ENCODE data around the gene DHFR.

DHFR gene

GRCh38 chr5:80654391-80655230 is at the start of gene DHFR, which contains the start of gene MSH3:
TSS of gene DHFR (minus strand) at chr5:80654983. CDS start at chr5:80654489, 494 bp downstream.
TSS of gene MSH3 (plus strand) at chr5:80654652. CDS start at chr5:80654728, 76 bp downstream.
- Histone ChIP-seq H3K27ac (ENCODE audit: low read length) (peak within 1 kb of the TSS; percentile 83), H3K36me3 (ENCODE audit: control insufficient read depth in 1 of 2, insufficient read depth in 2 of 2, low read length in 2 of 2) (peaks cover 5 to 16% of the 10 kb centered on the region in 2 donors), H3K4me3 (ENCODE audit: low read depth in 1 of 2, low read length in 2 of 2) (peak within 1 kb of the TSS; percentile 82 to 85), H3K4me1 (ENCODE audit: control insufficient read depth in 1 of 2, insufficient read depth in 2 of 2, low read length in 2 of 2) (peaks cover 8 to 21% of the 10 kb centered on the region in 2 donors), H3K27me3 (ENCODE audit: low read depth, low read length) (no peaks in the 10 kb centered on the region), H3K9me3 (ENCODE audit: control insufficient read depth in 1 of 2, low read length in 2 of 2) (no peaks in the 10 kb centered on the region)

DNA sequence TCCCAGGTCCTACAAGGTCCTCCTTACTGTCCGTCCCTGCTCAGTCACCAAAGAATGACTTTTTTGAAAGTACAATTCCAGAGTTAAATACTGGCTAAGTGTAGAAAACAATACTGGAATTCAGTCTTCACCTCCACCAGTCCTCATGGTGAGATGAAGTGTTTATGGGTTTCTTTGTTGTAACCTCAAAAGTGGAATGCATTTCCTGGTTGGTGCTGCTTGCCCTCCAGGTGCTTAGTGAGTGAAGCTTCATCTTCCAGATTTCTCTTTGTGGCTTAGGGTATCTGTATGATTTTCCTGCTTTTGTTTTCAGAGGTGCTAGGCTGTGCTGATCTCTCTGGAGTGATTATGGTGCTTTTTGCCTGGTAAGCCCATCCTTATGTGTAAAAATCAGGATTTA is 49.4 kb upstream of the DHFR start:
- Histone ChIP-seq H3K27me3 (ENCODE audit: low read depth, low read length) (no peaks in the 10 kb centered on the region), H3K27ac (ENCODE audit: low read length) (no peak overlapping the region), H3K4me3 (ENCODE audit: low read depth in 1 of 2, low read length in 2 of 2) (no peak overlapping the region), H3K36me3 (ENCODE audit: control insufficient read depth in 1 of 2, insufficient read depth in 2 of 2, low read length in 2 of 2) (peaks cover 14 to 19% of the 10 kb centered on the region in 2 donors), H3K9me3 (ENCODE audit: control insufficient read depth in 1 of 2, low read length in 2 of 2) (no peaks in the 10 kb centered on the region), H3K4me1 (ENCODE audit: control insufficient read depth in 1 of 2, insufficient read depth in 2 of 2, low read length in 2 of 2) (no peaks in the 10 kb centered on the region)

DNA sequence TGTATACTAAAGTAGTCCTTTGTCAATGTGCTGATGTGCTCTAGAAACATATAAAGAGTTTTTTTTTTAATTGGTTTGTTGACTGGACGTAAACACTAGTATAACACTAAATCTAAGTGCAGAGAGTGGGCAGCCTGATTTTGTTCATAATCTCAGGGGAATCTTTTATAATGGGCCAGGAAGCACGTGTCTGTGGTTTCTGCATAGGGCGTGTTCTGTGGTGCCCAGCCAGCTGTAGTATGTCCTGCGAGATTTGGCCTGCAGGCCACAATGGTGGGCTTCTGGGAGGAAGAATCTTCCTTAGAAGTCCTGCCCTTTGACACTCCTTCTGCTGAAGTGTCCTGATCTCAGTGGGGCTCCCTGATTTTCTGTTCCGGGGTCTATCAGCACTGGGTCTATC is 49.0 kb upstream of the DHFR start:
- Histone ChIP-seq H3K4me1 (ENCODE audit: control insufficient read depth in 1 of 2, insufficient read depth in 2 of 2, low read length in 2 of 2) (no peaks in the 10 kb centered on the region), H3K36me3 (ENCODE audit: control insufficient read depth in 1 of 2, insufficient read depth in 2 of 2, low read length in 2 of 2) (peaks cover 14 to 19% of the 10 kb centered on the region in 2 donors), H3K27me3 (ENCODE audit: low read depth, low read length) (no peaks in the 10 kb centered on the region), H3K27ac (ENCODE audit: low read length) (no peak overlapping the region), H3K4me3 (ENCODE audit: low read depth in 1 of 2, low read length in 2 of 2) (no peak overlapping the region), H3K9me3 (ENCODE audit: control insufficient read depth in 1 of 2, low read length in 2 of 2) (no peaks in the 10 kb centered on the region)

DNA sequence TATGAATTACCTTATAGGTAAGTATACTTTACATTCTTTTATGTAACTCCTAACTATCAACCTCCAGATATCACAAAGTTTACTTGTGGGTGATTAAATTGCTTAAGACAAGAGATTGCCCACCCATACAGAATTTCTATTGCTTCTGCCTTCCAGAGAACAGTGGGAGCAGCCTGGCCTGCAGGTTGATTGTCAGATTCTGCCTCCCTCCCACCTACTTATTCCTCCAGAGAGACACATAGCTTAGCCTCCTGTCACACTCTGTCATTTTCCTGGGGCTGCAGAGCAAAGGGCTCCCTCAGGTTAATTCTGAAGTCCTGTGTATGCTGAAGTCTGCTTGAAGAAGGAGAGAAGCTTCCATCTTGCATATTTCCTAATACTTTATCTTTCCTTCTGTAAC is 48.5 kb upstream of the DHFR start:
- Histone ChIP-seq H3K9me3 (ENCODE audit: control insufficient read depth in 1 of 2, low read length in 2 of 2) (no peaks in the 10 kb centered on the region), H3K36me3 (ENCODE audit: control insufficient read depth in 1 of 2, insufficient read depth in 2 of 2, low read length in 2 of 2) (peaks cover 14 to 19% of the 10 kb centered on the region in 2 donors), H3K27me3 (ENCODE audit: low read depth, low read length) (no peaks in the 10 kb centered on the region), H3K27ac (ENCODE audit: low read length) (no peak overlapping the region), H3K4me3 (ENCODE audit: low read depth in 1 of 2, low read length in 2 of 2) (no peak overlapping the region), H3K4me1 (ENCODE audit: control insufficient read depth in 1 of 2, insufficient read depth in 2 of 2, low read length in 2 of 2) (no peaks in the 10 kb centered on the region)

DNA sequence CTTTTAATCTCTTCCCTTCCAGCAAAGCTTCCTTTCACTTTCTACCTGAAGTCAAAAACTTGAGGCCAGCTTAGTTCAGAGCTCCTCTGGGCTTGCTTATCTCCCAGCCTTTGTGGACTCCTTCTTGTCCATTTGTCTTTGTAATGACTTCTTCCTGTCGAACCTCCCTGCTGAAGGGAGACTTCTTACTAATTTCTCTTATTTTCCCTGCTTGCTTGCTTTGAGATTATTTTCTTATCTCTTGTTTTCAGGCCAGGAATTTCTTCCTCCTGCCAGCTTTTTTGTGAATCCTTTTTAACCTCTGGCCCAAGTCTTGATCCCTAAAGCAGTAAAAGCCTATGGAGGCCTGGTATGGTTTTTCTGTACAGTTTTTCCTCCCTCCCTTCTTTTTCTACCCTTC is 46.8 kb upstream of the DHFR start:
- Histone ChIP-seq H3K27ac (ENCODE audit: low read length) (no peak overlapping the region), H3K9me3 (ENCODE audit: control insufficient read depth in 1 of 2, low read length in 2 of 2) (no peaks in the 10 kb centered on the region), H3K27me3 (ENCODE audit: low read depth, low read length) (no peaks in the 10 kb centered on the region), H3K4me1 (ENCODE audit: control insufficient read depth in 1 of 2, insufficient read depth in 2 of 2, low read length in 2 of 2) (no peaks in the 10 kb centered on the region), H3K36me3 (ENCODE audit: control insufficient read depth in 1 of 2, insufficient read depth in 2 of 2, low read length in 2 of 2) (peaks cover 14 to 19% of the 10 kb centered on the region in 2 donors), H3K4me3 (ENCODE audit: low read depth in 1 of 2, low read length in 2 of 2) (no peak overlapping the region)

- Histone ChIP-seq H3K27ac (ENCODE audit: low read length) (no peak overlapping the region), H3K4me3 (ENCODE audit: low read depth in 1 of 2, low read length in 2 of 2) (no peak overlapping the region), H3K36me3 (ENCODE audit: control insufficient read depth in 1 of 2, insufficient read depth in 2 of 2, low read length in 2 of 2) (peaks cover 3 to 14% of the 10 kb centered on the region in 2 donors), H3K27me3 (ENCODE audit: low read depth, low read length) (no peaks in the 10 kb centered on the region), H3K9me3 (ENCODE audit: control insufficient read depth in 1 of 2, low read length in 2 of 2) (no peaks in the 10 kb centered on the region), H3K4me1 (ENCODE audit: control insufficient read depth in 1 of 2, insufficient read depth in 2 of 2, low read length in 2 of 2) (no peaks in the 10 kb centered on the region)
Observed at GRCh38 chr5:80698369-80698768, 43.6 kb upstream of the DHFR start.

- no peak overlapping the region for H3K4me3 ChIP-seq (ENCODE audit: low read depth in 1 of 2, low read length in 2 of 2)
- no peaks in the 10 kb centered on the region for H3K27me3 ChIP-seq (ENCODE audit: low read depth, low read length)
- H3K4me1 ChIP-seq (ENCODE audit: control insufficient read depth in 1 of 2, insufficient read depth in 2 of 2, low read length in 2 of 2): no peaks in the 10 kb centered on the region
- no peaks in the 10 kb centered on the region for H3K9me3 ChIP-seq (ENCODE audit: control insufficient read depth in 1 of 2, low read length in 2 of 2)
- H3K36me3 ChIP-seq (ENCODE audit: control insufficient read depth in 1 of 2, insufficient read depth in 2 of 2, low read length in 2 of 2): peaks cover 3 to 8% of the 10 kb centered on the region in 2 donors
- H3K27ac ChIP-seq (ENCODE audit: low read length): no peak overlapping the region
Observed at GRCh38 chr5:80697100-80697499, 42.3 kb upstream of the DHFR start.

GRCh38 chr5:80696450-80696849 is 41.7 kb upstream of the DHFR start:
- H3K27me3 ChIP-seq (ENCODE audit: low read depth, low read length): no peaks in the 10 kb centered on the region
- peaks cover 3 to 5% of the 10 kb centered on the region in 2 donors for H3K36me3 ChIP-seq (ENCODE audit: control insufficient read depth in 1 of 2, insufficient read depth in 2 of 2, low read length in 2 of 2)
- H3K4me1 ChIP-seq (ENCODE audit: control insufficient read depth in 1 of 2, insufficient read depth in 2 of 2, low read length in 2 of 2): no peaks in the 10 kb centered on the region
- H3K9me3 ChIP-seq (ENCODE audit: control insufficient read depth in 1 of 2, low read length in 2 of 2): no peaks in the 10 kb centered on the region
- H3K4me3 ChIP-seq (ENCODE audit: low read depth in 1 of 2, low read length in 2 of 2): no peak overlapping the region
- no peak overlapping the region for H3K27ac ChIP-seq (ENCODE audit: low read length)

DNA sequence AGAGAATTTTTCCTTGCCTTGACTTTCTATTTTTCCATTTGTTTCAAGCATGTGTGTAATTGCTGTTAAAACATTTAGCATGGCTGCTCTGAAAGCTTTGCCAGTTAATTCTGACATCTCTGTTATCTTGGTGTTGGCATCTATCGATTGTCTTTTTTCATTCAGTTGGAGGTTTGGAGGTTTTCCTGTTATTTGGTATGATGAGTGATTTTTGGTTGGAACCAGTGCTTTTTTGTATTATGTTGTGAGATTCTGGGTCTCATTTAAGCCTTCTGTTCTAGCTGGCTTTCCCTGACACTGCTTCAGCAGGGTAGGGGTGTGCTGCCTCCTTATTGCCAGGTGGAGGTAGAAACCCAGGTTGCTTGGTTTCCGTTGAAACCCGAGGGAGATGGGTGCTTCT is 40.9 kb upstream of the DHFR start:
- no peak overlapping the region for H3K4me3 ChIP-seq (ENCODE audit: low read depth in 1 of 2, low read length in 2 of 2)
- no peaks in the 10 kb centered on the region for H3K27me3 ChIP-seq (ENCODE audit: low read depth, low read length)
- H3K27ac ChIP-seq (ENCODE audit: low read length): no peak overlapping the region
- H3K4me1 ChIP-seq (ENCODE audit: control insufficient read depth in 1 of 2, insufficient read depth in 2 of 2, low read length in 2 of 2): no peaks in the 10 kb centered on the region
- no peaks in the 10 kb centered on the region for H3K9me3 ChIP-seq (ENCODE audit: control insufficient read depth in 1 of 2, low read length in 2 of 2)
- H3K36me3 ChIP-seq (ENCODE audit: control insufficient read depth in 1 of 2, insufficient read depth in 2 of 2, low read length in 2 of 2): no peaks in the 10 kb centered on the region

DNA sequence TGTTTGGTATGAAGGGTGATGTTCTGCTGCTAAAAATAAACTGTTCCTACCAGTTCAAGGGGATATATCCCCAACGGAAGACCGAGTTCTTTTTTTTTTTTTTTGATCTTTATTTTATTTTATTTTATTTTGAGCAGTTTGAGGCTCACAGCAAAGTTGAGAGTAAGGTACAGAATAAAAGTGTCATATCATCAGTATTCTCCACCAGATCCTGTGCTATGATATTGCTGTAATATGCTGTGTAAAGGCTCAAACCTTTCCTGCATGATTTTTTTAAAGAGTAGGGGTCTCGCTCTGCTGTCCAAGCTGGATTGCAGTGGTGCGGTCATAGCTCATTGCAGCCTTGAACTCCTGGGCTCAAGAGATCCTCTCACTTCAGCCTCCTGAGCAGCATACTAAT is 34.8 kb upstream of the DHFR start:
- H3K27ac ChIP-seq (ENCODE audit: low read length): no peak overlapping the region
- no peaks in the 10 kb centered on the region for H3K27me3 ChIP-seq (ENCODE audit: low read depth, low read length)
- H3K4me3 ChIP-seq (ENCODE audit: low read depth in 1 of 2, low read length in 2 of 2): no peak overlapping the region
- H3K4me1 ChIP-seq (ENCODE audit: control insufficient read depth in 1 of 2, insufficient read depth in 2 of 2, low read length in 2 of 2): no peaks in the 10 kb centered on the region
- no peaks in the 10 kb centered on the region for H3K9me3 ChIP-seq (ENCODE audit: control insufficient read depth in 1 of 2, low read length in 2 of 2)
- H3K36me3 ChIP-seq (ENCODE audit: control insufficient read depth in 1 of 2, insufficient read depth in 2 of 2, low read length in 2 of 2): no peaks in the 10 kb centered on the region

GRCh38 chr5:80688648-80689420 is 34.1 kb upstream of the DHFR start:
- no peaks in the 10 kb centered on the region for H3K9me3 ChIP-seq (ENCODE audit: control insufficient read depth in 1 of 2, low read length in 2 of 2)
- H3K27me3 ChIP-seq (ENCODE audit: low read depth, low read length): no peaks in the 10 kb centered on the region
- H3K4me3 ChIP-seq (ENCODE audit: low read depth in 1 of 2, low read length in 2 of 2): no peak overlapping the region
- no peaks in the 10 kb centered on the region for H3K4me1 ChIP-seq (ENCODE audit: control insufficient read depth in 1 of 2, insufficient read depth in 2 of 2, low read length in 2 of 2)
- no peak overlapping the region for H3K27ac ChIP-seq (ENCODE audit: low read length)
- H3K36me3 ChIP-seq (ENCODE audit: control insufficient read depth in 1 of 2, insufficient read depth in 2 of 2, low read length in 2 of 2): no peaks in the 10 kb centered on the region

All from muscle layer of duodenum (tissue), 2 donors.